Duodenal mucosa (tissue), 2 donors: ENCODE data around the gene ARHGEF10L.
A peak's percentile ranks its signal among the peaks of the same experiment; 100 is the strongest.

Experiments
- H3K27ac ChIP-seq: one replicate; pipeline ENCODE4 v1.7.0; 2013; ENCODE audit warnings: low read depth, low read length
- H3K27me3 ChIP-seq, 2 donors: one replicate each; pipeline ENCODE4 v1.7.0; 2013; ENCODE audit warnings: low read length in 2 of 2, control low read depth in 1 of 2; ENCODE audit not compliant: insufficient read depth in 2 of 2, control insufficient read depth in 1 of 2
- H3K36me3 ChIP-seq, 2 donors: one replicate each; pipeline ENCODE4 v1.7.0; 2013; ENCODE audit warnings: low read length in 2 of 2, control low read depth in 1 of 2; ENCODE audit not compliant: insufficient read depth in 2 of 2, control insufficient read depth in 1 of 2
- H3K4me1 ChIP-seq, 2 donors: one replicate each; pipeline ENCODE4 v1.7.0; 2013; ENCODE audit warnings: low read length in 2 of 2, control low read depth in 1 of 2; ENCODE audit not compliant: insufficient read depth in 2 of 2, control insufficient read depth in 1 of 2
- H3K4me3 ChIP-seq, 2 donors: one replicate each; pipeline ENCODE4 v1.7.0; 2013; ENCODE audit warnings: low read length in 2 of 2, low read depth in 1 of 2
- H3K9ac ChIP-seq, 2 donors: one replicate each; pipeline ENCODE4 v1.7.0; 2013; ENCODE audit warnings: low read length in 2 of 2, low read depth in 1 of 2
- H3K9me3 ChIP-seq, 2 donors: one replicate each; pipeline ENCODE4 v1.7.0; 2013; ENCODE audit warnings: low read length in 2 of 2, control low read depth in 1 of 2; ENCODE audit not compliant: control insufficient read depth in 1 of 2

Gene ARHGEF10L

GRCh38 chr1:17568014-17568900 lies 28.8 kb downstream of the ARHGEF10L start:
- Histone ChIP-seq H3K9me3 (no peaks in the 10 kb centered on the region), H3K27ac (peak overlapping the region; percentile 83), H3K9ac (peak overlapping the region in 1 of 2 donors; percentile 33), H3K27me3 (no peaks in the 10 kb centered on the region), H3K36me3 (no peaks in the 10 kb centered on the region), H3K4me1 (peaks cover 43 to 52% of the 10 kb centered on the region in 2 donors), H3K4me3 (no peak overlapping the region)

GRCh38 chr1:17569200-17570139 lies 30.0 kb downstream of the ARHGEF10L start:
- H3K4me3 ChIP-seq, result no peak overlapping the region
- peak overlapping the region; percentile 18 to 33 for H3K9ac ChIP-seq
- H3K9me3 ChIP-seq, result no peaks in the 10 kb centered on the region
- H3K27me3 ChIP-seq, result no peaks in the 10 kb centered on the region
- no peaks in the 10 kb centered on the region for H3K36me3 ChIP-seq
- peaks cover 39 to 47% of the 10 kb centered on the region in 2 donors for H3K4me1 ChIP-seq
- peak overlapping the region; percentile 83 for H3K27ac ChIP-seq

- H3K4me1 ChIP-seq, result peaks cover 37 to 47% of the 10 kb centered on the region in 2 donors
These were observed 30.7 kb downstream of the ARHGEF10L start for GRCh38 chr1:17570228-17570627.

GRCh38 chr1:17572264-17572985 lies 32.9 kb downstream of the ARHGEF10L start:
- Histone ChIP-seq H3K9ac (peak overlapping the region in 1 of 2 donors; percentile 20), H3K27ac (no peak overlapping the region), H3K9me3 (no peaks in the 10 kb centered on the region), H3K36me3 (no peaks in the 10 kb centered on the region), H3K4me3 (no peak overlapping the region), H3K4me1 (peaks cover 42 to 54% of the 10 kb centered on the region in 2 donors), H3K27me3 (no peaks in the 10 kb centered on the region)

More at GRCh38 chr1:17570228-17570627, 30.7 kb downstream of the ARHGEF10L start:
- peak overlapping the region; percentile 43 for H3K27ac ChIP-seq
- H3K36me3 ChIP-seq, result no peaks in the 10 kb centered on the region
- no peak overlapping the region for H3K9ac ChIP-seq
- no peak overlapping the region for H3K4me3 ChIP-seq
- H3K9me3 ChIP-seq, result no peaks in the 10 kb centered on the region
- no peaks in the 10 kb centered on the region for H3K27me3 ChIP-seq

- H3K9me3 ChIP-seq, result no peaks in the 10 kb centered on the region
- H3K4me1 ChIP-seq, result peaks cover 42 to 51% of the 10 kb centered on the region in 2 donors
- H3K36me3 ChIP-seq, result no peaks in the 10 kb centered on the region
- no peaks in the 10 kb centered on the region for H3K27me3 ChIP-seq
- H3K4me3 ChIP-seq, result no peak overlapping the region
- no peak overlapping the region for H3K27ac ChIP-seq
- no peak overlapping the region for H3K9ac ChIP-seq
These were observed 34.1 kb downstream of the ARHGEF10L start for GRCh38 chr1:17573518-17574041.

GRCh38 chr1:17574516-17574915 lies 35.0 kb downstream of the ARHGEF10L start:
- Histone ChIP-seq H3K9me3 (no peaks in the 10 kb centered on the region), H3K9ac (no peak overlapping the region), H3K27ac (no peak overlapping the region), H3K4me3 (no peak overlapping the region), H3K36me3 (no peaks in the 10 kb centered on the region), H3K27me3 (no peaks in the 10 kb centered on the region), H3K4me1 (peaks cover 35 to 42% of the 10 kb centered on the region in 2 donors)

GRCh38 chr1:17575797-17576518 lies 36.5 kb downstream of the ARHGEF10L start:
- no peak overlapping the region for H3K9ac ChIP-seq
- no peaks in the 10 kb centered on the region for H3K27me3 ChIP-seq
- peaks cover 39 to 48% of the 10 kb centered on the region in 2 donors for H3K4me1 ChIP-seq
- no peaks in the 10 kb centered on the region for H3K9me3 ChIP-seq
- no peak overlapping the region for H3K27ac ChIP-seq
- H3K4me3 ChIP-seq, result no peak overlapping the region
- no peaks in the 10 kb centered on the region for H3K36me3 ChIP-seq

GRCh38 chr1:17576519-17576853 lies 37.0 kb downstream of the ARHGEF10L start:
- H3K9ac ChIP-seq, result no peak overlapping the region
- peaks cover 42 to 51% of the 10 kb centered on the region in 2 donors for H3K4me1 ChIP-seq
- H3K36me3 ChIP-seq, result no peaks in the 10 kb centered on the region
- H3K4me3 ChIP-seq, result no peak overlapping the region
- no peak overlapping the region for H3K27ac ChIP-seq
- H3K9me3 ChIP-seq, result no peaks in the 10 kb centered on the region
- no peaks in the 10 kb centered on the region for H3K27me3 ChIP-seq

- Histone ChIP-seq H3K27me3 (no peaks in the 10 kb centered on the region), H3K9me3 (no peaks in the 10 kb centered on the region), H3K4me3 (no peak overlapping the region), H3K9ac (no peak overlapping the region), H3K36me3 (no peaks in the 10 kb centered on the region), H3K4me1 (peaks cover 48 to 49% of the 10 kb centered on the region in 2 donors), H3K27ac (no peak overlapping the region)
These were observed 38.4 kb downstream of the ARHGEF10L start for GRCh38 chr1:17577907-17578297.
